GM12873 (cell line): Measurements from ENCODE around the gene FOXQ1.

ENCODE experiments used
- CTCF ChIP-seq: IDR thresholded peaks from 2 replicates; pipeline ENCODE4 v1.5.1; 2012; ENCODE audit warnings: low read depth, mild to moderate bottlenecking, moderate library complexity, low read length, control low read depth; ENCODE audit not compliant: insufficient read depth; ENCODE audit errors: missing control alignments

Gene FOXQ1, protein sequence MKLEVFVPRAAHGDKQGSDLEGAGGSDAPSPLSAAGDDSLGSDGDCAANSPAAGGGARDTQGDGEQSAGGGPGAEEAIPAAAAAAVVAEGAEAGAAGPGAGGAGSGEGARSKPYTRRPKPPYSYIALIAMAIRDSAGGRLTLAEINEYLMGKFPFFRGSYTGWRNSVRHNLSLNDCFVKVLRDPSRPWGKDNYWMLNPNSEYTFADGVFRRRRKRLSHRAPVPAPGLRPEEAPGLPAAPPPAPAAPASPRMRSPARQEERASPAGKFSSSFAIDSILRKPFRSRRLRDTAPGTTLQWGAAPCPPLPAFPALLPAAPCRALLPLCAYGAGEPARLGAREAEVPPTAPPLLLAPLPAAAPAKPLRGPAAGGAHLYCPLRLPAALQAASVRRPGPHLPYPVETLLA

DNA sequence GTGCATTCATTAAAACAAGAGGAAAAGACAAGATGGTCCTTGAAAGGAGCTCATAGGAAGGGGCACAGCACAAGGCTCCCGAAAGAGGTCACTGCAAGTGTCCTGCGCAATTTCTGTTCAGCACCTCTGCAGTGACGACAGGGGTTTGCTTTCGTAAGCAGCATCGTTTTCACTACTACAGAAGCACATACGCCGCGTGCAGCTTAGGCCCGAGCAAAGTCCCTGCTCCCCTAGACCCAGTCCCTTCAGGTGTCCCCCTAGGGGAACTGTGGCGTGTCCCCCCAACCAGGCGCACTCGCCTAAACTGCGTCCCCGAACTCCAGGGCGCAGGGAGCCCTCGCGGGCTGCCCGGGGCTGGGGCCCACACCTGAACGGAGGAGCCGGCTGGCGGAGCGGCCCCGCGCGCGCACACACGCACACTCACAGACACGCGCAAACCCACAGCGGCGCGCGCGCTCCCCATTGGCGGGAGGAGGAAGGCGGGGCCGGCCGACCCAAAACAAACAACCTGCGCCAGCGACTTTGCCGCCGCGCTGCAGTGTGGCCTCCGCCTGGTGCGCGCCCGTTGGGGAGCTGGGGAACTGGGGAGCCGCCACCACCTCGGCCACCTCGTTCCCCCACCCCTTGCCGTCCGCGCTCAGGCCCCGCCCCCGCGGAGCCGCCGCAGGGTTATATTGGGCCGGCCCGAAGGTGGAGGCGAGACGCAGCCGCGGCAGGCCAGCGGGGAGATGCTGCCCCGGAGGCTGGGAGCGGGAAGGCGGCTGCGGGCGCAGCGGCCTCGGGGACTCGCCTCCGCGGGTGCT lies at the start of gene FOXQ1:
TSS of gene FOXQ1 (plus strand) at position 699 of the 803 bp plus-strand sequence. CDS start 607 bp downstream, outside the sequence.
- no peak for TF ChIP-seq CTCF

DNA sequence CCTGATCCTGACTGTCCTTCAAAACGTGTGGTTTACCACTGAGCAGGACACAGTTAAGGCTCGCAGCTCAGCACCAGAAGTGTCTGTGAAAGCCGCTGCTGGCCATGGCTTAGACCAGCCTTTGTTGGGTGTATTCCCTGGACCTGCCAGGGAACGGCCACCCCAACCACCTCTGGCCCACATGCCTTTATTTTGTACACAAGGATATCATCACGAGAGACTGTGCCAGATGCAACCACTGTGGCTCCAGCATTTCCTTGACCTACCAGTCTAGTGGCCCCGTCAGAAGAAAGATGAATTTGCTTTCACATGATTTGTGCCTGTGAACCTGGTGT lies 49.2 kb upstream of the FOXQ1 start:
- TF ChIP-seq CTCF, result no peak

GRCh38 chr6:1263039-1263849 lies 48.7 kb upstream of the FOXQ1 start:
- TF ChIP-seq CTCF, result no peak

DNA sequence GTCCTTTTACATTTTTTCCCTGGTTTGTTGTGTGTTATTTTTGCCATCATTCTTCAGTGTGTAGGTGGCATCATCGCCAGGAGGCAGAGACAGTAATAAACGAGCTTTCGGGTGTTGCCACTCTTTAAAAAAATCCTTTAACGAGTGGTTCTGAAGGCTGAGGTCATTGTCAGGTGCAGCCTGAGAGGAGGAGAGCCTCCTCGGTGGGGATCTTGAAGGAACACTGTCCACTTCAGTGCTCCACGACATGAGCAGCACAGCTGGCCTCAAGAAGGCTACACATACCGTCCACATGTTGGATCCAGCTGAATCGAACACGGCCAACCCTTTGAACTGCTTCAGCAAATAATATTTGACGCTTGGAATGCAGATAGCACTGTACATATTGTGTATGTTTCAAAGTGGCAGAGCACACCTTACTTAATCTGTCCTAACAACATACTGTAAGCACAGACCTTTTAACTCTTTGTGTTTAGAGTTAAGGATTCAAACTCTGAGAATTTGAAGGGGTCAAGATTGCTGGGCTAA lies 48.0 kb upstream of the FOXQ1 start:
- no peak for TF ChIP-seq CTCF

DNA sequence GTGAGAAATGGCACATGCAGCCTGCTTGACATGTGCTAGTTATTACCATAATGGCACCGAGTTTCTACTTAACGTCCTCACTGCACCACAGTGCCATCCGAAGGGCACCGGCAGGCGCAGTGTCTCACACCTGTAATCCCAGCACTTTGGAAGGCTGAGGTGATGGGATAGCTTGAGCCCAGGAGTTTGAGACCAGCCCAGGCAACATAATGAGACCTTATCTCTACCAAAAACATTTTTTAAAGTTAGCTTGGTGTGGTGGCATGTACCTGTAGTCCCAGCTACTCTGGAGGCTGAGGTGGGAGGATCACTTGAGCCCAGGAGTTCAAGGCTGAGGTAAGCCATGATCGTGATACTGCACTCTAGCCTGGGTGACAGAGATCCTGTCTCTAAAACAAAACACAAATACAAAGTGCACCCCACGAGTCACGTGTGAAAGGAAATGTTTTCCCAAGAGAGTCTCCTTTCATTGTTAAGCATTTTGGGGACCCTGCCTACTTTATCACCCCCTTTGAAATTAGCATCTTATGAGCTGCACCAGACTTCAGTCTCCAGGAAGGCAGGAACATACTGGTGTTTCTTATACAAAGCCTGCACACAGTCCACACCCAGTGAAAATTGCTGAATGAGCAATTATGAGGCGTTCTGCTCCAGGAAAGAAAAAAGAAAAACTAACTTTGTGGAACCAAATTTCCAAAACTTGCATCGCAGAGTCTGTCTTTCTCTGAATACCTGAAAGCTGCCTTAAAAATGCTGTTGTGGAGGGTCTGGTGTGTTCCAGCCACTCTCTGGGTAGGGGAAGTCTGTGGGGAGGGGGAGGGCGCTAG lies 47.1 kb upstream of the FOXQ1 start:
- TF ChIP-seq CTCF, result no peak

- TF ChIP-seq CTCF, result no peak
These were observed 45.2 kb upstream of the FOXQ1 start for GRCh38 chr6:1266686-1267056.
